Ovary (tissue), 3 donors: Measurements from ENCODE around the gene ETFB.

Experiments
- EP300 ChIP-seq: sonication (generic); formaldehyde crosslinking; IDR thresholded peaks from one replicate; pipeline ENCODE4 v1.6.1; 2017; ENCODE audit warnings: antibody characterized with exemption
- TF ChIP-seq, protein P1 (sequence below), 3 donors: fragments of 450-650 bp in 2 of 3; fragments of 200-600 bp in 1 of 3; IDR thresholded peaks; one replicate each; pipeline versions ENCODE4 v1.5.1 to v1.8.0; 2016 to 2022; ENCODE audit warnings: antibody characterized with exemption in 3 of 3, mild to moderate bottlenecking in 1 of 3
- donor health status: DM: no; HTN: no; CAD: no.

GRCh38 chr19:51364200-51365106, 1.7 kb downstream of the ETFB start:
- TF ChIP-seq, protein P1, sequence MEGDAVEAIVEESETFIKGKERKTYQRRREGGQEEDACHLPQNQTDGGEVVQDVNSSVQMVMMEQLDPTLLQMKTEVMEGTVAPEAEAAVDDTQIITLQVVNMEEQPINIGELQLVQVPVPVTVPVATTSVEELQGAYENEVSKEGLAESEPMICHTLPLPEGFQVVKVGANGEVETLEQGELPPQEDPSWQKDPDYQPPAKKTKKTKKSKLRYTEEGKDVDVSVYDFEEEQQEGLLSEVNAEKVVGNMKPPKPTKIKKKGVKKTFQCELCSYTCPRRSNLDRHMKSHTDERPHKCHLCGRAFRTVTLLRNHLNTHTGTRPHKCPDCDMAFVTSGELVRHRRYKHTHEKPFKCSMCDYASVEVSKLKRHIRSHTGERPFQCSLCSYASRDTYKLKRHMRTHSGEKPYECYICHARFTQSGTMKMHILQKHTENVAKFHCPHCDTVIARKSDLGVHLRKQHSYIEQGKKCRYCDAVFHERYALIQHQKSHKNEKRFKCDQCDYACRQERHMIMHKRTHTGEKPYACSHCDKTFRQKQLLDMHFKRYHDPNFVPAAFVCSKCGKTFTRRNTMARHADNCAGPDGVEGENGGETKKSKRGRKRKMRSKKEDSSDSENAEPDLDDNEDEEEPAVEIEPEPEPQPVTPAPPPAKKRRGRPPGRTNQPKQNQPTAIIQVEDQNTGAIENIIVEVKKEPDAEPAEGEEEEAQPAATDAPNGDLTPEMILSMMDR (IDR thresholded peaks at IDR 0.05) = no peak
- no peak for TF ChIP-seq EP300
